OCI-LY7 (cell line): ENCODE measurements around the gene DCST2. TPM values are rescaled to one million over a fixed set of nuclear protein-coding genes. Genes with fewer than 3 reads are reported as not detected.
A peak's percentile ranks its signal among the peaks of the same experiment; 100 is the strongest.

ENCODE experiments used
- BruUV-seq: library from RNA; stranded (reverse); fragments of 400-500 nt; replicated peaks from 2 replicates; lab custom pipeline; 2021; lab: Mats Ljungman, UMichigan
- CTCF ChIA-PET: fragments of 300-600 bp; sonication (Branson Sonifier 250); formaldehyde crosslinking; loops from one replicate; lab custom pipeline; 2022; ENCODE audit warnings: antibody characterized with exemption; ENCODE audit not compliant: unreplicated experiment; lab: Charles Lee
- POLR2A ChIA-PET: fragments of 300-600 bp; sonication (Branson Sonifier 250); formaldehyde crosslinking; loops from one replicate; lab custom pipeline; 2022; ENCODE audit warnings: antibody characterized with exemption; lab: Charles Lee
- DNase-seq: peaks from one replicate; pipeline ENCODE4 v3.0.0-alpha.2; 2015; ENCODE audit warnings: low spot score
- H2AFZ ChIP-seq: fragments of 200-600 bp; sonication (generic), shearing (Covaris generic); 2 replicates; pipeline ENCODE4 v1.6.1; 2014; ENCODE audit warnings: mild to moderate bottlenecking, antibody characterized with exemption, low read length, moderate library complexity
- H3K27ac ChIP-seq: fragments of 200-600 bp; sonication (generic); 2 replicates; pipeline ENCODE4 v1.5.1; 2014; ENCODE audit warnings: mixed run types, low read depth, mild to moderate bottlenecking, moderate library complexity, low read length, inconsistent platforms; ENCODE audit not compliant: poor library complexity, severe bottlenecking
- H3K36me3 ChIP-seq: fragments of 200-600 bp; sonication (generic); 2 replicates; pipeline ENCODE4 v1.6.1; 2014; ENCODE audit warnings: mild to moderate bottlenecking, antibody characterized with exemption, low read length, moderate library complexity, mixed read lengths; ENCODE audit not compliant: insufficient read depth
- H3K4me1 ChIP-seq: fragments of 200-600 bp; sonication (generic); 2 replicates; pipeline ENCODE4 v1.5.1; 2014; ENCODE audit warnings: mild to moderate bottlenecking, low read length; ENCODE audit not compliant: insufficient read depth, poor library complexity, severe bottlenecking
- H3K4me2 ChIP-seq: fragments of 200-600 bp; sonication (generic); 2 replicates; pipeline ENCODE4 v1.6.1; 2014; ENCODE audit warnings: mild to moderate bottlenecking, low read length
- H3K4me3 ChIP-seq: fragments of 200-600 bp; sonication (generic); 2 replicates; pipeline ENCODE4 v1.5.1; 2014; ENCODE audit warnings: mild to moderate bottlenecking, low read depth, low read length; ENCODE audit not compliant: poor library complexity, severe bottlenecking
- H3K79me2 ChIP-seq: fragments of 200-600 bp; sonication (generic); 2 replicates; pipeline ENCODE4 v1.6.1; 2016; ENCODE audit warnings: low read depth, mild to moderate bottlenecking, low read length, moderate library complexity, mixed read lengths; ENCODE audit not compliant: insufficient read depth
- H3K9me2 ChIP-seq: fragments of 200-600 bp; sonication (generic); 2 replicates; pipeline ENCODE4 v1.6.1; 2016; ENCODE audit warnings: mild to moderate bottlenecking, low read length, mixed read lengths; ENCODE audit not compliant: insufficient read depth
- H3K9me3 ChIP-seq: fragments of 200-600 bp; sonication (generic); 2 replicates; pipeline ENCODE4 v1.6.1; 2014; ENCODE audit warnings: mild to moderate bottlenecking, mixed run types, low read length, mixed read lengths
- H4K20me1 ChIP-seq: fragments of 200-600 bp; sonication (generic); 2 replicates; pipeline ENCODE4 v1.6.1; 2014; ENCODE audit warnings: mild to moderate bottlenecking, antibody characterized with exemption, low read length, moderate library complexity, mixed read lengths; ENCODE audit not compliant: insufficient read depth
- CTCF ChIP-seq: fragments of 200-600 bp; sonication (generic); conservative IDR thresholded peaks from 2 replicates; pipeline ENCODE4 v1.5.1; 2014; ENCODE audit warnings: mild to moderate bottlenecking, antibody characterized with exemption, low read length, moderate library complexity, mixed read lengths
- EZH2phosphoT487 ChIP-seq: fragments of 200-600 bp; sonication (generic); IDR thresholded peaks from 2 replicates; pipeline ENCODE4 v1.6.1; 2018; ENCODE audit warnings: low read depth, borderline replicate concordance, mild to moderate bottlenecking, mixed run types, antibody characterized with exemption, low read length, moderate library complexity, mixed read lengths
- intact Hi-C: fragments of 100-400 bp; cut with micrococcal nuclease; formaldehyde crosslinking; loops from one replicate; pipeline ENCODE4 v1.10.0; 2022; ENCODE audit not compliant: unreplicated experiment
- total RNA-seq, 2 experiments: library from RNA; depleted of rRNA in 1 of 2; stranded (reverse); fragments of >200 nt in 1 of 2; shearing (Covaris generic) in 1 of 2; gene quantifications; 2 replicates each; pipeline ENCODE4 v1.2.3, GENCODE V29; 2014 to 2022

Gene DCST2
- total RNA-seq, 2 experiments from 2014 or later = 0.85 to 2.0 TPM

GRCh38 chr1:155080312-155081228, 47.0 kb upstream of the DCST2 start:
- no peaks in the 10 kb centered on the region for H3K9me2 ChIP-seq
- peak overlapping the region; percentile 56 for H3K4me3 ChIP-seq
- H3K4me1 ChIP-seq = peaks cover 57% of the 10 kb centered on the region
- ChIA-PET POLR2A (no interaction called here), CTCF (no interaction called here)
- no peak overlapping the region for H3K27ac ChIP-seq
- H2AFZ ChIP-seq = no peak overlapping the region
- H3K79me2 ChIP-seq = no peaks in the 10 kb centered on the region
- H3K4me2 ChIP-seq = peak overlapping the region; percentile 79
- no peaks in the 10 kb centered on the region for H4K20me1 ChIP-seq
- intact Hi-C loops = no loop called here
- no peaks in the 10 kb centered on the region for H3K9me3 ChIP-seq
- no TSS peak for BruUV-seq
- H3K36me3 ChIP-seq = no peaks in the 10 kb centered on the region
- peak; percentile 53 for DNase-seq
- no peak; the same call in none of the 2 replicates for TF ChIP-seq EZH2phosphoT487

GRCh38 chr1:155079487-155080311, 46.1 kb upstream of the DCST2 start:
- H2AFZ ChIP-seq = no peak overlapping the region
- DNase-seq = no peak
- H3K9me3 ChIP-seq = no peaks in the 10 kb centered on the region
- no peaks in the 10 kb centered on the region for H3K79me2 ChIP-seq
- peaks cover 63% of the 10 kb centered on the region for H3K4me1 ChIP-seq
- CTCF ChIA-PET = no interaction called here
- no peak for TF ChIP-seq CTCF
- peak; percentile 24; the same call in 1 of the 2 replicates for TF ChIP-seq EZH2phosphoT487
- no peak overlapping the region for H3K27ac ChIP-seq
- no TSS peak for BruUV-seq
- no peaks in the 10 kb centered on the region for H3K36me3 ChIP-seq
- intact Hi-C loops = no loop called here
- H3K4me3 ChIP-seq = peak overlapping the region; percentile 62
- POLR2A ChIA-PET = no interaction called here
- no peaks in the 10 kb centered on the region for H3K9me2 ChIP-seq
- peak overlapping the region; percentile 79 for H3K4me2 ChIP-seq
- no peaks in the 10 kb centered on the region for H4K20me1 ChIP-seq

- TF ChIP-seq EZH2phosphoT487 = peak; percentile 78; the same call in 1 of the 2 replicates
- no peak for TF ChIP-seq CTCF
- CTCF ChIA-PET = interaction anchor here (0.7 kb wide), 1 partner anchor 91 kb away, joined by 4 read pairs; no protein-coding TSS in a partner anchor
- no peaks in the 10 kb centered on the region for H3K9me3 ChIP-seq
- H3K9me2 ChIP-seq = no peaks in the 10 kb centered on the region
- no peaks in the 10 kb centered on the region for H3K79me2 ChIP-seq
- no peaks in the 10 kb centered on the region for H4K20me1 ChIP-seq
- no peak for DNase-seq
- BruUV-seq = no TSS peak
- peak overlapping the region; percentile 79 for H3K4me2 ChIP-seq
- intact Hi-C loops = no loop called here
- no peak overlapping the region for H3K27ac ChIP-seq
- H3K4me3 ChIP-seq = peak overlapping the region; percentile 62
- no peak overlapping the region for H2AFZ ChIP-seq
- POLR2A ChIA-PET = no interaction called here
- H3K36me3 ChIP-seq = no peaks in the 10 kb centered on the region
- H3K4me1 ChIP-seq = peaks cover 64% of the 10 kb centered on the region
Observed at GRCh38 chr1:155079210-155079486, 45.6 kb upstream of the DCST2 start.
